ENCODE results near the gene BMPR1A.

DNA sequence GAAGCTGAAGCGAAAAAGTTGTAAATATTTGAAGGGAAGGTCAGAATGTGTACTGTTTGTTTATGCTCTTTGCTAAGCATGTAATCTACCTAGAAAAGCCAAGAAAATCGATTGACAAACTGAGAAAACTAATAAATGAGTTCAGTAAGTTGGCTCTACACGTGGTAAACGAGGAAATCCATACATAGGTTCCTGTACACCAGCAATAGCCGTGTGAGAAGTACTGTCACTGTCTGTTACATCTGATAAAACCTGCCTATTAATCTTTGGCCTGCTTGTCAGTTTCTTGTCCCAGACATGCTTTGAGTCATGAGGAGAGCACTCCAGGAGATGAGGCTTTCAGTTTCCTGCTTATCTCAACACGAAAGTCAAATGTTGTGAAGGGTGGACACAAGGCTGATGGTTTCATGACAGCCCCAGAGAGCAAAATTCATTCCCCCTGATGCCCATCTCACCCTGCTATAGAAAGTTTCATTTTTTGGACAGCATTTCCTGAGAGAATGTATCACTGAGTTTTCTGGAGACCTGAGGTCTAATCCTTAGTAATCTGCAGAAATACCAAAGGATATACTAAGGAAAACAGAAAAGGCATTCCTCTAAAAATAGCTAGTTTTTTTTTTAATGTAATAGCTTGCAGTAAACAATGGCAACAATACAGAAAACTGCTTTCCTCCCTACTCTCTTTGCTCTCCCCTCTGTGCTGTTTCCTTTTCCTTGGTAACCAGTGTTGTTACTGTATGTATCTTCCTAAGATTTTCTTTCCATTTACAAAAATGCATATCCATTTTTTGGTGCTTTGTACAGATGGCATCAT, 18.8 kb downstream of the BMPR1A start:
- TF ChIP-seq, protein P1, sequence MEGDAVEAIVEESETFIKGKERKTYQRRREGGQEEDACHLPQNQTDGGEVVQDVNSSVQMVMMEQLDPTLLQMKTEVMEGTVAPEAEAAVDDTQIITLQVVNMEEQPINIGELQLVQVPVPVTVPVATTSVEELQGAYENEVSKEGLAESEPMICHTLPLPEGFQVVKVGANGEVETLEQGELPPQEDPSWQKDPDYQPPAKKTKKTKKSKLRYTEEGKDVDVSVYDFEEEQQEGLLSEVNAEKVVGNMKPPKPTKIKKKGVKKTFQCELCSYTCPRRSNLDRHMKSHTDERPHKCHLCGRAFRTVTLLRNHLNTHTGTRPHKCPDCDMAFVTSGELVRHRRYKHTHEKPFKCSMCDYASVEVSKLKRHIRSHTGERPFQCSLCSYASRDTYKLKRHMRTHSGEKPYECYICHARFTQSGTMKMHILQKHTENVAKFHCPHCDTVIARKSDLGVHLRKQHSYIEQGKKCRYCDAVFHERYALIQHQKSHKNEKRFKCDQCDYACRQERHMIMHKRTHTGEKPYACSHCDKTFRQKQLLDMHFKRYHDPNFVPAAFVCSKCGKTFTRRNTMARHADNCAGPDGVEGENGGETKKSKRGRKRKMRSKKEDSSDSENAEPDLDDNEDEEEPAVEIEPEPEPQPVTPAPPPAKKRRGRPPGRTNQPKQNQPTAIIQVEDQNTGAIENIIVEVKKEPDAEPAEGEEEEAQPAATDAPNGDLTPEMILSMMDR (conservative IDR thresholded peaks at IDR 0.05; ENCODE audit: low read length): no peak
- TF ChIP-seq EZH2phosphoT487 (IDR thresholded peaks at IDR 0.05; ENCODE audit: borderline replicate concordance): no peak

Data from Loucy (cell line).